NCI-H2029 (cell line): ENCODE results near the gene SMIM24.
"Not testable (repeated sequence)": the region's sequence is repeated elsewhere in the genome, so short reads cannot be mapped to it uniquely, and the experiment has no call there.

Source experiments
- DNase-seq: peaks from one replicate; lab custom pipeline; 2025; lab: John Stamatoyannopoulos, UW

SMIM24 gene

DNA sequence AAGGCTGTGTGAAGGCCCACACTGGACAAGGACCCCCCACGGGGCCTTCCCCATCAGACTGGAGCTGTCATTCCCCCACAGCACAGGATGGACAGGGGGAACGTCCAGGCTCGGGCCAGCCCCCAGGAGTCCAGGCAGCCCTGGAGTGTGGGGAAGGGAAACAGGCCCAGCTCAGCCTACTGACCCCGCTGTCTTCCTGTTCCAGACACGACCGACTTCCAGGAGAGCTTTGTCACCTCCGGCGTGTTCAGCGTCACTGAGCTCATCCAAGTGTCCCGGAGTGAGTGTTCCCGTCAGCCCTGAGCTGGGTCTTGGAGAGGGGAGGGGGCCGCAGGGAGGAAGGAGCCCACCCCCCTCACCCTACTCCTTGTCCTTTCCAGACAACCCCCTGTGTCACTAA lies 47.0 kb downstream of the SMIM24 start:
- DNase-seq = no peak

DNA sequence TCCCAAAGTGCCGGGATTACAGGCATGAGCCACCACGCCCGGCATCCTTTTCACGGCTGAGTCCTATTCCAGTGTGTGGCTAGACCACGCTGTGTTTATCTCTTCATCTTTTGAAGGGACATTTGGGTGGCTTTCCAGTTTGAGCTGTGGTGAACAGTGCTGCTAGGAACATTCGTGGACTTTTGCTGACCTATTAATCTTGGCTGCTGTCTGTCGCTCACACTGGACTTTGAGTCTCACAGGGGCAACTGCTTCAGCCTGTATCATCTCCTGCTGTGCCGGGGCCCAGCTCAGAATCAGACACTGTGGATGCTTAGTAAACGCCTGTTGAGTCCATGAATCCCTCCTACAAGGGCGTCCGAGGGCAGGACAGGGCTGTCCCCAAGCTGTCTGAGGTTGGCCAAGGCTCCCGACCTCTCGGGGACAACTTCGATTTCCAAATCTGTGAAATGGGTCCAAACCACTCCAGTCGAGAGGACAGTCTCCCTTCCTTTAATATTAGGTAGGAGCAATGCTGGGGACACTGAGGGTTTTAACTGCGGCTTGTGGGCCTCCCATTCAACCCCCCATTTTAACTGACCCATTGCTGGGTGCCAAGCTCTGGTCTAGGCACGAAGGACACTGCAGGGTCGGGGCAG lies 48.4 kb downstream of the SMIM24 start:
- no peak for DNase-seq

DNA sequence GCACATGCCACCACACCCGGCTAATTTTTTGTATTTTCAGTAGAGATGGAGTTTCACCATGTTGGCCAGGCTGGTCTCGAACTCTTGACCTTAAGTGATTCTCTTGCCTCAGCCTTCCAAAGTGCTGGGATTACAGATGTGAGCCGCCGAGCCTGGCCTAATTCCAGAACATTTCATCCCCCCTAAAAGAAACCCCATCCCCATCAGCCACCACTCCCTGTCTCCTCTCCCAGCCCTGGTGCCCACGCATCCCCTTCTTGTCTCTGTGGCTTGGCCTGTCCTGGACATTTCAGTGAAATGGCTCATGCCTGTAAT lies 50.0 kb downstream of the SMIM24 start:
- not testable (repeated sequence) for DNase-seq

DNA sequence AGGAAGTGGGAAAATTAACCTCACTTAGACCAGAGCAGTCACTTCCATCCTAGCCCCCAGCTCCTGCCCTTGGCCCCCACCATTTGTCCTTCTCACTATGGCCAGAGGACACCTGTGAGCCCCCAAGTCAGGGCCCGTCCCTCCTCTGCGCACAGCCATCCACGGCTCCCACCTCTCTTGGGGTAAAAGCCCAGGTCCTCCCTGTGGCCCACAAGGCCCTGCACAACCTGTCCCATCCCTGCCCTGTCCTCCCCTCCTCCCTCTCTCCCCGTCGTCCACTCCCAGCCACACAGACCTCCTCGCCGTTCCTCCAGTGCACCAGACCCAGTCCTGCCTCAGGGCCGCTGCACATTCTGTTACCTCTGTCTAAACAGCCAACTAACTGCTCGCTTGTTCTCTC lies 53.9 kb downstream of the SMIM24 start:
- no peak for DNase-seq
